HL-60/S4 (cell line): ENCODE measurements around the gene PCDHGC3.
"Not testable (repeated sequence)": the region's sequence is repeated elsewhere in the genome, so short reads cannot be mapped to it uniquely, and the experiment has no call there.

Experiments
- in situ Hi-C: fragments of 300-500 bp; cut with MboI; formaldehyde crosslinking; loops from 2 replicates; pipeline ENCODE4 v1.14.3; 2022; ENCODE audit warnings: low sequenced_read_pairs

Gene PCDHGC3

DNA sequence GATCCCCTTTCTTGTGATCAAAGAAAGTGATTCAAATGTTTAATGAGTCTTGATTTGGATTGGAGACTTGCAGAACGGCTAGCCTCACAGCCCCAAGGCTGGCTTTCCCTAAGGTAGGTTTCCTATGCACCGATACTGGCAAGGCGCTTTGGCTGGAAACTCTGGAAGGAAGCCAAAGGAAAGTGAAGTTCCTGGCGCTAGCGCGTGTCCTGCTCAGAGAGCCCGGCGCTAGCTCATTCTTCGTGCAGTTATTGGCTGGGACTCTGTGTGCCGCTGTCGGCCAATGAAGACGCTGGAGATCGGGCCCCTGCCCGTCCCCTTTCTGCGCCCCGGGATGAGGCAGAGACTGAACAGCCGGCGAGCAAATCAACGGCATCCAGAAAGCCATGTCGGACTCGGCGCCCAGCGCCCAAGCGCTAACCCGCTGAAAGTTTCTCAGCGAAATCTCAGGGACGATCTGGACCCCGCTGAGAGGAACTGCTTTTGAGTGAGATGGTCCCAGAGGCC lies at the start of gene PCDHGC3:
TSS of gene PCDHGC3 (plus strand) at position 342 of the 507 bp plus-strand sequence. CDS start at position 493, 151 bp downstream.
- in situ Hi-C loops = no loop called here

- in situ Hi-C loops = no loop called here
These were observed 47.9 kb upstream of the PCDHGC3 start for GRCh38 chr5:141427783-141428426.

DNA sequence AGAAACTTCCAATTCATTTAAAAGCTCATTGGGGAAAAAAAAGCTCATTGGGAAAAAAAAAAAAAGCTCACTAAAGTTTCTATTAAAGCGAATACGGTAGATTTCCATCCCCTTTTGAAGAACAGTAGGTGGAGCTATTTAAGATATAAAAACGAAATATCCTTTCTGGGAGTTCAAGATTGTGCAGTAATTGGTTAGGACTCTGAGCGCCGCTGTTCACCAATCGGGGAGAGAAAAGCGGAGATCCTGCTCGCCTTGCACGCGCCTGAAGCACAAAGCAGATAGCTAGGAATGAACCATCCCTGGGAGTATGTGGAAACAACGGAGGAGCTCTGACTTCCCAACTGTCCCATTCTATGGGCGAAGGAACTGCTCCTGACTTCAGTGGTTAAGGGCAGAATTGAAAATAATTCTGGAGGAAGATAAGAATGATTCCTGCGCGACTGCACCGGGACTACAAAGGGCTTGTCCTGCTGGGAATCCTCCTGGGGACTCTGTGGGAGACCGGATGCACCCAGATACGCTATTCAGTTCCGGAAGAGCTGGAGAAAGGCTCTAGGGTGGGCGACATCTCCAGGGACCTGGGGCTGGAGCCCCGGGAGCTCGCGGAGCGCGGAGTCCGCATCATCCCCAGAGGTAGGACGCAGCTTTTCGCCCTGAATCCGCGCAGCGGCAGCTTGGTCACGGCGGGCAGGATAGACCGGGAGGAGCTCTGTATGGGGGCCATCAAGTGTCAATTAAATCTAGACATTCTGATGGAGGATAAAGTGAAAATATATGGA lies 45.2 kb upstream of the PCDHGC3 start, which contains the start of gene PCDHGA12:
TSS of gene PCDHGA12 (plus strand) at position 176 of the 782 bp plus-strand sequence. CDS start at position 429, 253 bp downstream.
- in situ Hi-C loops = no loop called here

- in situ Hi-C loops = no loop called here
These were observed 44.5 kb upstream of the PCDHGC3 start for GRCh38 chr5:141431286-141431685.

DNA sequence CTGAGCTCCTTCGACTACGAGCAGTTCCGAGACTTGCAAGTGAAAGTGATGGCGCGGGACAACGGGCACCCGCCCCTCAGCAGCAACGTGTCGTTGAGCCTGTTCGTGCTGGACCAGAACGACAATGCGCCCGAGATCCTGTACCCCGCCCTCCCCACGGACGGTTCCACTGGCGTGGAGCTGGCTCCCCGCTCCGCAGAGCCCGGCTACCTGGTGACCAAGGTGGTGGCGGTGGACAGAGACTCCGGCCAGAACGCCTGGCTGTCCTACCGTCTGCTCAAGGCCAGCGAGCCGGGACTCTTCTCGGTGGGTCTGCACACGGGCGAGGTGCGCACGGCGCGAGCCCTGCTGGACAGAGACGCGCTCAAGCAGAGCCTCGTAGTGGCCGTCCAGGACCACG lies 43.5 kb upstream of the PCDHGC3 start:
- in situ Hi-C loops = not testable (repeated sequence)

DNA sequence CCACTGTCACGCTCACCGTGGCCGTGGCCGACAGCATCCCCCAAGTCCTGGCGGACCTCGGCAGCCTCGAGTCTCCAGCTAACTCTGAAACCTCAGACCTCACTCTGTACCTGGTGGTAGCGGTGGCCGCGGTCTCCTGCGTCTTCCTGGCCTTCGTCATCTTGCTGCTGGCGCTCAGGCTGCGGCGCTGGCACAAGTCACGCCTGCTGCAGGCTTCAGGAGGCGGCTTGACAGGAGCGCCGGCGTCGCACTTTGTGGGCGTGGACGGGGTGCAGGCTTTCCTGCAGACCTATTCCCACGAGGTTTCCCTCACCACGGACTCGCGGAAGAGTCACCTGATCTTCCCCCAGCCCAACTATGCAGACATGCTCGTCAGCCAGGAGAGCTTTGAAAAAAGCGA lies 43.0 kb upstream of the PCDHGC3 start:
- in situ Hi-C loops = not testable (repeated sequence)

GRCh38 chr5:141434006-141434405 lies 41.8 kb upstream of the PCDHGC3 start:
- in situ Hi-C loops = no loop called here

GRCh38 chr5:141437221-141437620 lies 38.5 kb upstream of the PCDHGC3 start:
- in situ Hi-C loops = no loop called here

- in situ Hi-C loops = no loop called here
These were observed 36.2 kb upstream of the PCDHGC3 start for GRCh38 chr5:141439411-141440141.

DNA sequence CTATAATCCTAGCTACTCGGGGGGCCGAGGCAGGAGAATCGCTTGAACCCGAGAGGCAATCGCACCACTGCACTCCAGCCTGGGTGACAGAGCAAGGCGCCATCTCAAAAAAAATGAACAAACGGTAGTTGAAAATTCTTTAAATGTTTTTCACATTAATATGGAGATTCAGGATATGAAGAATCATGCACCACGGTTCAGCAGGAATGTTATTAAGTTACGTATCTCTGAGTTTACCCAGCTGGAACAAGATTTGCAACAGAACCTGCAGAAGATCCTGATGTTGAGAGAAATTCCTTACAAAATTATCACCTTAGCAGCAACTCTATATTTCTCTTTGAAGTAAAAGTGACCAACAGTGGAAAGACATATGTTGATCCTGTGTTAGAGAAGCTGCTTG lies 35.4 kb upstream of the PCDHGC3 start:
- in situ Hi-C loops = no loop called here

DNA sequence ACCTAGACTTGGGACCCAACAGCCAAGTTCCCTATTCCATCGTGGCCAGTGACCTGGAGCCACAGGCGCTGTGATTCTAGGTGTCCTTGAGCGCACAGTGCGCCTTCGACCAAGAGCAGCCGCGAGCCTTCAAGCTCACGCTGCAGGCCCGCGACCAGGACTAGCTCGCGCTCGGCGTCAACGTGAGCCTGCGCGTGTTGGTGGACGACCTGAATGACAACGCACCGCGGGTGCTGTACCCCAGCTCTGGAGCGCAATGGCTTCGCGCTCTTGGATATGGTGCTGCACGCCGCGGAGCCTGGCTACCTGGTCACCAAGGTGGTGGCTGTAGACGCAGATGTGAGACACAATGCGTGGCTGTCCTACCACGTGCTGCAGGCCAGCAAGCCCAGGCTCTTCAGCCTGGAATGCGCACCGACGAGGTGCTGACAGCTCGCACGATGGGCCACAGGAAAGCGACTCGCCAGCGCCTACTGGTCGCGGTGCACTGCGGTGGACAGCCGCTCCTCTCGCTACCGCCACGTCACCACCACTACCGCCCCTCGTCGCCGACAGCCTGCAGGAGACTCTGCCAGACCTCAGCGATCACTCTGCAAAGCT lies 34.1 kb upstream of the PCDHGC3 start:
- in situ Hi-C loops = no loop called here

- in situ Hi-C loops = no loop called here
These were observed 10.4 kb upstream of the PCDHGC3 start for GRCh38 chr5:141465351-141465750.

GRCh38 chr5:141476132-141476911 lies 556 bp downstream of the PCDHGC3 start:
- in situ Hi-C loops = no loop called here

GRCh38 chr5:141477044-141477575 lies 1.3 kb downstream of the PCDHGC3 start:
- in situ Hi-C loops = no loop called here

DNA sequence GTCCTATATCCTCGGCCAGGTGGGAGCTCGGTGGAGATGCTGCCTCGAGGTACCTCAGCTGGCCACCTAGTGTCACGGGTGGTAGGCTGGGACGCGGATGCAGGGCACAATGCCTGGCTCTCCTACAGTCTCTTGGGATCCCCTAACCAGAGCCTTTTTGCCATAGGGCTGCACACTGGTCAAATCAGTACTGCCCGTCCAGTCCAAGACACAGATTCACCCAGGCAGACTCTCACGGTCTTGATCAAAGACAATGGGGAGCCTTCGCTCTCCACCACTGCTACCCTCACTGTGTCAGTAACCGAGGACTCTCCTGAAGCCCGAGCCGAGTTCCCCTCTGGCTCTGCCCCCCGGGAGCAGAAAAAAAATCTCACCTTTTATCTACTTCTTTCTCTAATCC lies 2.0 kb downstream of the PCDHGC3 start:
- in situ Hi-C loops = no loop called here

GRCh38 chr5:141478321-141478945 lies 2.7 kb downstream of the PCDHGC3 start:
- in situ Hi-C loops = no loop called here

DNA sequence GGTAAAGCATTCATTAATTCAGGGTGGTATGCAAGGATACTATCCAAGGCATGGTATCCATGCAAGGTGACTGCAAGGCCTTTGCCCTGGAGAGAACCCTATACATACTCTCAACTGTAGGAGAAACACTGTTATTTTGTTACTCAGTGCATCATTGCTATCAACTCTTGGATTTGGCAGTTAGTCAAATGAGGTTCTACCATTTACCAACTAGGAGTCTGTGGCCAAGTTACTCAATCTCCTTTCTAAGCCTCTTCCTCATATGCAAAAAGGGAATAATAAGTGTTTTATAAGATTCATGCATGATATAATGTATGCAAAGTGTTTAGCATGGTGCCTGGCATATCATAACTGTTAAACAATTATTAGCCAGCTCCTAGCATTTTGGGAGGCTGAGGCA lies 4.0 kb downstream of the PCDHGC3 start:
- in situ Hi-C loops = no loop called here

DNA sequence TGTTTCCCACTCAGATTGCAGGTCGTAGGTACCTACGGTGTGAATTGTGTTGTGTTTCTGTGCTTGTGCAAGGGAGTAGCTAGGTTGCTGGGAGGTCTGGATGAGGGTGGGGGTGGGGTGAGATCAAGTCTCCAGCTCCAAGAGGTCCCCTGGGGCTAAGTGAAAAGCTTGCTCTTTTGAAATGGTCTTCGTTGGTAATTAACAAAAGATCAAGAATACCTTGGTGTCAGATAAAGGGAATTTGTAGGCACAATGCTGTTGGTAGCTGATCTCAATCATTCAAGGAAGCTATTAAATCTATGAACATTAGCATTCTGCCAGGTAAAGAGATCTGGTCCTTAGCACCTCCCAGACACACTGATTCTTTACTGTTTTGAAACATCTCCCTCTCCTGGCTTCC lies 8.1 kb downstream of the PCDHGC3 start:
- in situ Hi-C loops = no loop called here

- in situ Hi-C loops = no loop called here
These were observed 8.5 kb downstream of the PCDHGC3 start for GRCh38 chr5:141484310-141484640.
